Stimulated activated CD8-positive, alpha-beta memory T cell treated with anti-CD3 and anti-CD28 coated beads, Interleukin-15, amount 100 ng/mL, for 1 hour (primary cell): ENCODE data around the gene TRIM24.
"Not testable (repeated sequence)": the region's sequence is repeated elsewhere in the genome, so short reads cannot be mapped to it uniquely, and the experiment has no call there.

Experiments
- DNase-seq: peaks from one replicate; pipeline ENCODE4 v3.0.0-alpha.2; 2020; ENCODE audit warnings: low read depth

The TRIM24 gene

DNA sequence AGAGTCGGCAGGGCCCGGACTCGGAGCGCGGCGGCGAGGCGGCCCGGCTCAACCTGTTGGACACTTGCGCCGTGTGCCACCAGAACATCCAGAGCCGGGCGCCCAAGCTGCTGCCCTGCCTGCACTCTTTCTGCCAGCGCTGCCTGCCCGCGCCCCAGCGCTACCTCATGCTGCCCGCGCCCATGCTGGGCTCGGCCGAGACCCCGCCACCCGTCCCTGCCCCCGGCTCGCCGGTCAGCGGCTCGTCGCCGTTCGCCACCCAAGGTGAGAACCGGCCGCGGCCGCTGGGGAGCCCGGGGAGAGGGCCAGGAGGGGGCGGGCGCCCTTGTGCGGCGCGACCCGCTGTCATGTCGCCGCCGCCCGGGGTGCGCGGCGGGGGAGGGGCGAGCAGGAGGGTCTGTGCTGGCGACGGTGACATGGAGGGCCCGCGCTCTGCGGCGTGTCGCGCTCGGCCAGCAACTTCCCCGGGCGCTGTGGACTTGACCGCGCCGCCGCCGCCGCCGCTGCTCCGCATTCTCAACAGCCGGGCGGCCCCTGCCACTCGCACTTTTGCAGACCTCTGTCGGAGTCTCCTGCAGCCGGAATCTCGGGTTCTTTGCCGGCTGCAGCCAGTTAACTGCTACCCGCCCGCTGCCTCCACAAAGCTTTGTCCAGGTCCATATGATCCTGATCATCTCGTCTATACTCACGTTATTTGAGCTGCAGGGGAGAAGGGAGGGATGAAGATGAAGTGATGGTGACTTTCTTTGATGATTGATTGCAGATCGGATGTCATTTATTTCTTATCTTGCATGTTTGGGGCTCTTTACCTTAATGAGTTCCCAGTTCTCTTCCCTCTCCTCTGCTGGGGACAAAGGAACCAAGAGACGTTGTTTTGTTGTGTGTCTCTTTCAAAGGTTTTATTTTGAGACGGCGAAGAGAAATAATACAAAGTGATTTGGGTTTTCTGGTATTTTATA, 869 bp downstream of the TRIM24 start:
- peak; percentile 24 for DNase-seq

DNA sequence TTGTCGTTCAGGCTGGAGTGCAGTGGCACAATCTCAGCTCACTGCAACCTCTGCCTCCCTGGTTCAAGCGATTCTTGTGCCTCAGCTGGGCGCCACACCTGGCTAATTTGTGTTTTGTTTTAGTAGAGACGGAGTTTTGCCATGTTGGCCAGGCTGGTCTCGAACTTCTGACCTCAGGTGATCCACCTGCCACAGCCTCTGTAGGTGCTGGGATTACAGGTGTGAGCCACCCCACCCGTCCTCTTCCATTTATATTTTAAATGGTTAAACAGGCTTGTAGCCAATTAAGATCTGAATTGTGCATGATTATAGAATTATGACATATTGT, 3.2 kb downstream of the TRIM24 start:
- not testable (repeated sequence) for DNase-seq

DNA sequence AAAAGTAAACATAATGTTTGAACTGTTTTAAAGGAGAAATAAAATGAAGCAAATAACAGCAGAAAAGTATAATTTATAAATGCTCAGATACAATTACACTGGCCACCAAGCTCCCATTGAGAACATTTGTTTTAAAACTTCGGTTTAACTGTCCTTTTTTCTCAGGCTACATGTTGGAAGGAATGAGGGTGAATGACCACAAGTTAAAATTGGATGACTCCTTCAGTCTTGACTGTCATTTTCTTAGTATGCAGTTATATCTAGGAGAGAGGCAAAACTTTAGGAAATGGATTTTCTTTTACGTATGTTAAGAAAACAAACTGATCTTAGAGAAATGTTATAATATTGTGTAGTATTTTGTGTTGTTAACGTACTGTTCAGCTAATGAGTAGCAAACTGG, 5.0 kb downstream of the TRIM24 start:
- no peak for DNase-seq

DNA sequence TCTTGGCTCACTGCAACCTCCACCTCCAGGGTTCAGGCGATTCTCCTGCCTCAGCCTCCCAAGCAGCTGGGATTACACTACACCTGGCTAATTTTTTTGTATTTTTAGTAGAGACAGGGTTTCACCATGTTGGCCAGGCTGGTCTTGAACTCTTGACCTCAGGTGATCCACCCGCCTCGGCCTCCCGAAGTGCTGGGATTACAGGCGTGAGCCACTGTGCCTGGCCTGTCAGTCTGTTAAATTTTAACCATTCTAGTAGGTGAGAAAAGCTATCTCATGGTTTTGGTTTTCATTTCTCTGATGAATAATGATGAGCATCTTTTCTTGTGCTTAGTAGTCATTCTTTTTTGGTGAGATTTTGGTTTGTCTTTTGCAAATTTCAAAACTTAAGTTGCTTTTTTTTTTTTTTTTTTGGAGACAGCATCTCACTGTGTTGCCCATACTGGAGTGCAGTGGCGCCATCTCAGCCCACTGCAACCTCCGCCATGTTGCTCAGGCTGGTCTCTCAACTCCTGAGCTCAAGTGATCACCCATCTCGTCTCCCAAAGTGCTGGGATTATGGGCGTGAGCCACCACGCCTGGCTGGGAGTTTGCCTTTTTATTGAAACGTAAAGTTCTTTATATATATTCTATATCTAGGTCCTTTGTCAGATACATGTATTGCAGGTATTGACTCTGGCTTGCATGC, 6.2 kb downstream of the TRIM24 start:
- not testable (repeated sequence) for DNase-seq

DNA sequence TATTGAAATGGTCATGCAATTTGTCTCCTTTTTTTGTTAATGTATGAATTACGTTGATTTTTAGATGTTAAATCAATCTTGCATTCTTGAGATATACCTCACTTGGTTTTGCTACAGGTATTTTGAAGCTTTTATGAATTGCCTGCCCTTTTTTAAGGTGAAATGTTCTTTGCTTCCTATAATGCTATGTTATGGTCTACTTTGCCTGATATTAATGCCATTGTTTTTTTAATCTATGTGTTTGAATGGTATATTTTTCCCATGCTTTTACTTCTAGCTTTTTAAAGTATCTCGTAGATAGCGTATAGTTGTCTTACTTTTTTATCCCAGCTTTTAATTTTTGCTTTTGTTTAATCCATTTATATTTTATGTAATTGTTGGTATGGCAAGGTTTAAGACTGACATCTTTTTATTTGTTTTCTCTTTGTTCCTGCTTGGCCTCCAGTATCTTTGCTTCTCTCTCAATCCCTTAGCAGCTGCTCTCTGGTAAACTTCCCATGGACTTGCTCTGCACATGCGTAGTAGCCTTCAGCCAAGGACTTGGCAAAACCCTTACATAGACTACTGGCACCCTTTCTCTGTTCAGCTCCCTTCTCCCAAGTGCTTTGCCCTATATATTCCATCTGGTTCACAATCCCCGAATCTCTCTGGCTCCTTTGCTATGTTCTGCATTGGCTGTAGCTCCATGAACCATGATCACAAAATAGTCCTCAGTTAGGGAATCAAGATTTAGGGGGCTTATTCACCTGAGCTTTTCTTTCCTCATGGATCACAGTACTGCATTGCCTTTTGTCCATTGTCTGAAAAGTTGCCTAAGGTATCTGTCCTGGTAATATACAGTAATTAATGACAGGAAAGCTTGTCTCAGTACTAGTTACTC, 8.4 kb downstream of the TRIM24 start:
- no peak for DNase-seq

DNA sequence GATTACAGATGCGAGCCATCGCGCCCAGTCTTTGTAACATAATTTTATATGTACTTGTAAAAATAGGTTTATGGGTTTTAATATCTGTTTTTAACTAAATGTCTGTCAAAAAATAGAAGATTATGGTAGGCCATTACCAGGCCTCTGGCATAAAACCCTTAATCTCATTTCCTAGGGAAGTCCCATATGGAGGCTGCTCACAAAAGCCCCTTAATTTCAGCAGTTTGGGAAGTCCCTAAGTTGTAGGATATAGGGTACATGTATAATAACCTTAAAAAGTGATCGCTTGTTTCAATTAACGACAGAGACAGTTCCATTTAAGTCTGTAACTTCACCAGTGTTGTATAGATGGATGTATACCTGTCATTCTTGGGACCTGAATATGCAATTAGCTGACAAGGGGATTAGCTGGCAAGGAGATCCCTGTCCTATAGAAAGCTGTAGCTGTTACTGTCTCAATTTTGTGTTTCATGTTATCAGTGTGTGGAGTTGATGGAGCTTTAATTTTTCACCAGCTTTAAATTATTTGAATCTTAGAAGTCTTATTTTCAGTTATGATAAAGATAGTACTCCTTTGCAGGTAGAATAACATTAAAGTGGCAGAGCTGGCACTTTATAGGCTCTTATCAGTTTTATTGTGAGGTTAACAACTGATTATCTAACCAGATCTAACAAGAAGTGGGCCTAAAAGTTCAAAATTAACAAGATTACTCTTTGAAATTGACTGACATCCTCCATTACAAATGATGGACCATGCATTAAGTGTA, 10.5 kb downstream of the TRIM24 start:
- DNase-seq = no peak

DNA sequence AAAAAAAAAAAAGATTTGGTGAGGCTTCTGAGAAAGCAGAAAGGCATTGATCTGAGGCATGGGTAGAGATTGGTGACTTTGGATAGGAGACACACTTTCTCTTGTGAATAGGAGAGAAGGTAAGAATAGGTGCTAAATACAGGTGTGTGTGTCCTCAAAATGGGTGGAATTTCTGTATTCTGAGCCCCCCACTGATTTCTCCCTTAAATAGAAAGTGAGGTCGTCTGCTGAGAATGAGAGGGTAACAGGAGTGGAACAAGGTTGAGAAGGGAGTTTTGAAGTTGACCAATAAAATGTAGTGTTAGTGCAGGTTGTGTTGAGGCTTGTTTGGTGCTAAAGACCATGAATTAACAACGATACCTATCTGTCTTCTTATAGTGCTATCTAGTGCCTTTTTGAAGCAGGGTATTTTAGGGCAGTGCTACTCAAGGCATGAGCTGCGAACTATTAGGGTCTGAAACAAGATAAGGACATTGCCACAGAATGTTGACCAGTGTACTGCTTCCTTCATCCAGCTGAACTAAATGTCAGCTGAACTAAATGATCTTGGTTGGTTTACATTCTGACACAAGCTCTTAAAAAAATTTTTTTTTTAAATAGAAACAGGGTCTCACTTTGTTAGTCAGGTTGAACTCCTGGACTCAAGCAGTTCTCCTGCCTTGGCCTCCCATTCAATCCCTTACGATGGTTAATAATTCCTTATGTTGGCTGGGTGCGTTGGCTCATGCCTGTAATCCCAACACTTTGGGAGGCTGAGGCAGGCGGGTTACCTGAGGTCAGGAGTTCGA, 12.4 kb downstream of the TRIM24 start:
- no peak for DNase-seq

DNA sequence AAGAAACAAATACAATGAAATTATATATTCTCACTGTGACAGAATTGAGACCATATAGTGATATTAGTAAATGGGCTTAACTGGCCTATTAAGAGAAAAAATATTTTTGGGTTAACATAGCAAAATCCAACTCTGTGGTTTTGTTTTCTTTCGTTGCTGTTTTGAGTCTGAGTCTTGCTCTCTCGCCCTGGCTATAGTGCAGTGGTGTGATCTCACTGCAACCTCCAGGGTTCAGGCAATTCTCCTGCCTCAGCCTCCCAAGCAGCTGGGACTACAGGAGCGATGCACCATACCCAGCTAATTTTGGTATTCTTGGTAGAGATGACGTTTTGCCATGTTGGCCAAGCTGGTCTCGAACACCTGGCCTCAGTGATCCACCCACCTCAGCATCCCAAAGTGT, 15.3 kb downstream of the TRIM24 start:
- DNase-seq = no peak

DNA sequence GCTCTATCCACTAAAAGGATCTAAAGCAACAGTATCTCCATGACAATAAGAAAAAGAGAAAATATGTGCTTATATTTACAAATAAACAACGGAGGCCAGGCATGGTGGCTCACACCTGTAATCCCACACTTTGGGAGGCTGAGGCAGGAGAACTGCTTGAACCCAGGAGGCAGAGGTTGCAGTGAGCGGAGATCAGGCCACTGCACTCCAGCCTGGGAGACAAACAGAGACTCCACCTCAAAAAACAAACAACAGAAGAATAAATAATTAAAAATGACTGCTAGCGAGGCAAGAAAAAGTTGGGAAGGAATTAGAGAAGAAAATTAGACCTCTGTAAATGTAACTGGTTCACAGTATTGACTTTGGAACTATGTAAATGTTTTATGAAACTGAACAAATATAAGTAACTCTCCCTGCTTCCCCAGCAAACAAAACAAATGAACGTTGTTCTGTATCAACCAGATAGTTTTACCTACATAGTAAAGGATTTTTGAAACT, 17.1 kb downstream of the TRIM24 start:
- no peak for DNase-seq

DNA sequence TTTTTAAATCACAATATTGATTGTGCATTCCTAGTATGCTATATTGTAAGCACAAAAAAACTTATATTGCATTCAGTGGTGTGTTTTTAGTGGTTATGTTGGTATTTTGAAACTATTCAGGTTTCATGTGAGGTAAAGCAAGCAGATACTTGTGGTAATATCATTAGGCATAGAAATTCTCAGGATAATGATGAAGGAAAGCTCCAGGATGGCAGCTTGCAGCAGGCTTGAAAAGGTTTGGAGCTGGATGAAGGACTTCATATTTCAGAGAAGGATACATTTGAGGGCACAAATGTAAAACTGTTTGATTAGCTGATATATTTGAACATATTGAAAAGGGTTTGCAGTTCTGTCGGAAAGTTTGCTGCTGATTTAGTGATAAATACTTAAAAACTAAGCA, 17.5 kb downstream of the TRIM24 start:
- no peak for DNase-seq

DNA sequence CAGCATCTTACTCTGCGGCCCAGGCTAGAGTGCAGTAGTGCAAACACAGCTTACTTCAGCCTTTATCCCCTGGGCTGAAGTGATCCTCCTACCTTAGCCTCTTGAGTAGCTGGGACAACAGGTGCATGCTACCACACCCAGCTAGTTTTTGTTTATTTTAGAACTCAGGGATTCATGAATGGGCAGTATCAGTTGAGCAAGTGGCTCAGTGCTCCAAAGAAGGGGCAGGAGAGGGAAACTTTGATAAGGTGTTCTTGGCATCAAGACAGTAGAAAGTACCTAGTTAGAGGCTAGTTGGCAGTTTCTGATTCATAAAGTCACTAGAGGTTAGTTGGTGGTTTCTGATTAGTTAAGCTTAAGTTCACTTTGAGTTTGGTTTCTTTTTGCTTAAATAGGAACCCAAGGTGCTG, 18.4 kb downstream of the TRIM24 start:
- DNase-seq = no peak

DNA sequence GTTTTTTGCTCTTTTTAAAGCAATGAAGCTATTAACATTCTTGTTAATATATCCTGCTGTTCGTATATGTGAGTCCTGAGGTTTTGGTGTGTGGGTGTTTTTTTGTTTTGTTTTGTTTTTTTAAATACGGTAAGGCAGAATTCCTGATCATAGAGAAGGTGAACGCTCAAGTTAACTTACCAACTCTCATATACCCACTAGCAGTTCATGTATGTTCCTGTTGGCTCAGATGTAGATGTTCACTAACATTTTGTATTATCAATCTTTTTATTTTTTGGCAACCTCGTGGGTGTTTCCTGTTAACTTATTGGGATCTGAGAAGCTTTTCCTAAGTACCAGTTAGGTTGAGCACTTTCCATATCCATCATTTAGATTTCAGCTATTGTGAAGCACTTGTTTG, 20.5 kb downstream of the TRIM24 start:
- no peak for DNase-seq

DNA sequence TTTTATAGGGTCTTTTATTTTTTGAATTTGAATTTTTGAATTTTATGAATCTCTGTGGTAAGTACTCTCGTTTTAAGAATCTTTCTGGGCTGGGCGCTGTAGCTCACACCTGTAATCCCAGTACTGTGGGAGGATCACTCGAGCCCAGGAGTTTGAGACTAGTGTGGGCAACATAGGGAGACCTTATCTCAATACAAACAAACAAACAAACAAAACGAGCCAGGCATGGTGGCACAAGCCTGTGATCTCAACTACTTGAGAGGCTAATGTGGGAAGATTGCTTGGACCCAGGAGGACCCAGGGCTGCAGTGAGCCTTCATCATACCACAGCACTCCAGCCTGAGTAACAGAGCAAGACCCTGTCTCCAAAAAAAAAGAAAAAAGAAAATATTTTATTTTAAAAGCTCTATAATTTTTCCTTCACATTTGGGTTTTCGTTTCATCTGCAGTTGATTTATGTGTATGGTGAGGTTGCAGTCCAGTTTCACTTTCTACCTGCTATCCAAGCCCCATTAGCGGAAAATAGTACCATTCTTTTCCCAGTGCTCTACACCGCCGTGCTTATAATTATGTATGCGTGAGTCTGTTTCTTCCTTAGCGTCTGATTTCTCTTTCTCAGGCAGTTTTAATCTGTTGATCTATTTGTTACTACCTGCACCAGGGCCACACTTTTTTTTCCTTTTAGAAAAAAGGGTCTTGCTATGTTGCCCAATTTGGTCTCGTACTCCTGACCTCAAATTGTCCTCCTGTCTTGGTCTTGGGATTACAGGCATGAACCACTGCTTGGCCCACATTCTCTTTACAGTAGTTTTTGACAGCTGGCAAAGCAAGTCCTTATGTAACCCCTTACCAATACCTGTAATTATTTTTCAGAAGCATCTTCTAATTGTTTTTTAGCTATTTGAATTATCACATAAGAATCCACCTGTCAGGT, 21.7 kb downstream of the TRIM24 start:
- no peak for DNase-seq

DNA sequence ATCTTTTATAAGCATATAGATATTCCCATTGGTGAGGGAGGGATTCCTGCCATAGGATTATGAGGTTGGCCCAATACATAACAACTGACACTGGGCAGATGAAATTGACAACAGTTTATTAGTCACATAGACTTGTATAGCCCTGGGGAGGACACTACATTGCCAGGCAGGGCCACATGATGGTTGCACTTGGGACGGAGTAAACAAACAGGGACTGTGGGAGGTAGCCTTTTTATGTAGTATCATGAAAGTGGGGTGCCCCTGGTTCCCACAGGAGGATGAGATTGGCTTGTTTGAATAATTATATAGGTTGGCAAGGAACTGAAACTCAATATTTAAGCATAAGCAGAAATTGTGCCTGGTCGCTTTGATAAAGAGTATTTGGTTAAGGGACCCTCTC, 23.5 kb downstream of the TRIM24 start:
- DNase-seq = no peak

DNA sequence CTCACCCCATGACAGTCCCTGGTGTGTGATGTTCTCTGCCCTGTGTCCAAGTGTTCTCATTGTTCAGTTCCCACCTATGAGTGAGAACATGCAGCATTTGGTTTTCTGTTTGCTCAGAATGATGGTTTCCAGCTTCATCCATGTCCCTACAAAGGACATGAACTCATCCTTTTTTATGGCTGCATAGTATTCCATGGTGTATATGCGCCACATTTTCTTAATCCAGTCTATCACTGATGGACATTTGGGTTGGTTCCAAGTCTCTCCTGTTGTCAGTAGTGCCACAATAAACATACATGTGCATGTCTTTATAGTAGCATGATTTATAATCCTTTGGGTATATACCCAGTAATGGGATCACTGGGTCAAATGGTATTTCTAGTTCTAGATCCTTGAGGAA, 25.4 kb downstream of the TRIM24 start:
- not testable (repeated sequence) for DNase-seq

DNA sequence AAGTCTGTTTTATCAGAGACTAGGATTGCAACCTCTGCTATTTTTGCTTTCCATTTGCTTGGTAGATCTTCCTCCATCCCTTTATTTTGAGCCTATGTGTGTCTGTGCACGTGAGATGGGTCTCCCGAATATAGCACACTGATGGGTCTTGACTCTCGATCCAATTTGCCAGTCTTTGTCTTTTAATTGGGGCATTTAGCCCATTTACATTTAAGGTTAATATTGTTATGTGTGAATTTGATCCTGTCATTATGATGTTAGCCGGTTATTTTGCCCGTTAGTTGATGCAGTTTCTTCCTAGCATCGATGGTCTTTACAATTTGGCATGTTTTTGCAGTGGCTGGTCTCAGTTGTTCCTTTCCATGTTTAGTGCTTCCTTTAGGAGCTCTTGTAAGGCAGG, 29.1 kb downstream of the TRIM24 start:
- not testable (repeated sequence) for DNase-seq

DNA sequence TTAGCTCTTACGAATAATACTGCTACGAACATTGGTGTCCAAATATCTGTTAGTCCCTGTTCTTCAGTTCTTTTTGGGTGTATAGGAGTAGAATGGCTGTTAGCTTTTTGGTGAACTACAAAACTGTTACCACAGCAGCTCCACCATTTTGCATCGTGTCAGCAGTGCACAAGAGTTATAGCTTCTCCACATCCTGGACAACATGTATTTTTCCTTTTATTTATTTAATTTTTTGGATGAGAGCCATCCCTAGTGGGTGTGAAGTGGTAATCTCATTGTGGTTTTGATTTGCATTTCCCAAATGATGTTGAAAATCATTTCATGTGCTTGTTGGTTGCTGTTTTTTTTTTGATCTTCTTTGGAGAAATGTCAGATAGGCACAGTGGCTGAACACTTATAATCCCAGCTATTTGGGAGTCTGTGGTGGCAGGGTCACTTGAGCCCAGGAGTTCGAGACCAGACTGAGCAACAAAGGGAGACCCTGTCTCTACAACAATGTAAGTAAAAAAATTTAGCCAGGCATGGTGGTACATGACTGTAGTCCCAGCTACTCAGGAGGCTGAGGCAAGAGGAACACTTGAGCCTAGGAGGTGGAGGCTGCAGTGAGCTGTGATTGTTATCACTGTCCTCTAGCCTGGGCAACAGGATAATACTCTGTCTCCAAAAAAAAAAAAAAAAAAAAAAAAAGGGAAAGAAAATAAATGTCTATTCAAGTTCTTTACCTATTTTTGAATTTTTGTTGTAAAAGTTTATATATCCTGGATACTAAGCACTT, 31.7 kb downstream of the TRIM24 start:
- no peak for DNase-seq

DNA sequence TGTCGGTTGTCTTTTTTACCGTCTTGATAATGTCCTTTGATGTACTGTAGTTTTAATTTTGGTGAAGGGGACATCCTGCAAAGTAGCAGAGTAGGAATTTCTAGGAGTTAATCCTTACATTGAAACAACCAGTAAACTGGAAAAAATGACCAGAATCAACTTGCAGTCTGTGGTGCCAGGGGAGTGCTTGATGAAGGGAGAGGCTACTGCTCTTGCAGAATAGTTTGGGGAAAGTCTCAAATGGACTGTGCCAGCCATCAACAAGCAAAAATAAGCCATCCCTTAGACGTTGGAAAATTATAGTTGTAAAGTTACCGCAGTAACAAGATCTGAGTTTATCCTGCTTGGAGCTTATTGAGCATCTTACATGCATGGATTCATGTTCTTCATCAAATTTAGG, 32.4 kb downstream of the TRIM24 start:
- no peak for DNase-seq

DNA sequence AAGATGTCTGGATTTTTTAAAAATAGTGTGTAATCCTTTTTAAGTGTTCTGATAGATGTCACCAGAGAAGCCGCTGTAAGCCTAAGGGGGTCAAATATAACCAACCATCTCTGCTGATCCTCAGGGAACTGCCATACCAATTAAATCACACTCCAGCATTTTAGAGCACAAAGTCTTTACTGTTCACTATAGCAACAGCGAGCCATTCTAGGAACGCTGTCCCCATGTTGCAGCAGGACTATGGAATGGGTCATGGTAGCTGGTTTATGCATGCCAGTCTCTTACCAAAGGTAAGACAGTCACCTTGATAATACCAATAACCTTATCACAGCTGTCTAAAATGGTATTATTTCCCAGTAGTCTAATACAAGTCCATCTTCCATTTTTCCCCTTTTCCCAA, 33.5 kb downstream of the TRIM24 start:
- DNase-seq = no peak
